Esophagus mucosa (tissue), 1 donor: Measurements from ENCODE around the gene MCM6. TPM values are rescaled to one million over a fixed set of nuclear protein-coding genes. Genes with fewer than 3 reads are reported as not detected.
"Not testable (repeated sequence)": the region's sequence is repeated elsewhere in the genome, so short reads cannot be mapped to it uniquely, and the experiment has no call there.

Experiments
- ATAC-seq: fragments of 200-7000 bp; cut with Tn5 transposase; one replicate; pipeline ENCODE4 v1.9.1; 2020
- total RNA-seq: library from RNA; stranded (reverse); gene quantifications from one replicate; pipeline ENCODE4 v1.2.4, GENCODE V29; 2023
- donor health status: DM: yes; HTN: yes; CAD: no.

The MCM6 gene
- total RNA-seq = 16.4 TPM

- peak; percentile 100 for ATAC-seq
Measured at GRCh38 chr2:135876066-135876711, at the start of gene MCM6. Gene MCM6, minus strand, starts transcription at chr2:135876443. Its CDS starts 78 bp downstream, at chr2:135876365.

GRCh38 chr2:135925571-135925970 lies 49.3 kb upstream of the MCM6 start:
- no peak for ATAC-seq

DNA sequence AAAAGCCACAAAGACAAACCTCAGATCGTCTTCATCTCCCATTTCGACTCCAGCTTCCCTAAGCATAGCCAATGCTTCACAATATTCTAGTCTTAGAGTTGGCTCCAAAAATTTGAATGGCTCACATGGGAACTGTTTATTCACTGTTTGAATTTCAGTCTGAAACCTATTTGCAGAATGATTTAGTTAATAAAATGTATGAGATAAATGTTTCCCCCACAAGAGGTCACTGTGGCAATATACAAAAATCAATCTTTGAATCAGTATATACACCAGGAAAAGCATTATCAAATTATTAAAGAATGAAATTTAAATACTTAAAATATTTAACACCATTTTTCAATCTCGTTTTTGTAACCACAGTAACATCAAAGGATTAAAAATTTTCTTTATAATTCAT lies 40.0 kb upstream of the MCM6 start:
- ATAC-seq = no peak

DNA sequence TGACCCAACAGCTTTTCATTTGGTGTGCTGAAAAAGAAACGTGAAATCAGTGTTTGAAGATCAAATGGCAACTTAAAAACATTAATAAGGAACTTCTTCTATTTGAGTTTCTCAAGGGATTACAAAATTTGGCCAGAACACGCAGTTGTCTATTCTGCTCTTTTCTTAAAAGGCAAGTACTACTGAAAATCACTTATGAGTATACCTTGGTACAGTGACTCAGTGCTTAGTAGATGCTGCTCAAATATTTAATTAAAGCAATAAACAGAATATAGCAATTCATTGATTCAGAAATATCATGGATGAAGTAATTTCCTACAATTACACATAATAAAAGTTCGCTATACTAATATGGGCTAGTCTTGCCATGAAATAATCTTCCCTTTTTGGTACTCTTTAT lies 38.2 kb upstream of the MCM6 start:
- ATAC-seq = no peak

- no peak for ATAC-seq
Measured at GRCh38 chr2:135913727-135914365, 37.6 kb upstream of the MCM6 start.

- ATAC-seq = no peak
Measured at GRCh38 chr2:135909976-135910375, 33.7 kb upstream of the MCM6 start.

- ATAC-seq = no peak
Measured at GRCh38 chr2:135905679-135906078, 29.4 kb upstream of the MCM6 start.

GRCh38 chr2:135904341-135904989 lies 28.2 kb upstream of the MCM6 start:
- ATAC-seq = peak; percentile 37

GRCh38 chr2:135903650-135904049 lies 27.4 kb upstream of the MCM6 start:
- no peak for ATAC-seq

DNA sequence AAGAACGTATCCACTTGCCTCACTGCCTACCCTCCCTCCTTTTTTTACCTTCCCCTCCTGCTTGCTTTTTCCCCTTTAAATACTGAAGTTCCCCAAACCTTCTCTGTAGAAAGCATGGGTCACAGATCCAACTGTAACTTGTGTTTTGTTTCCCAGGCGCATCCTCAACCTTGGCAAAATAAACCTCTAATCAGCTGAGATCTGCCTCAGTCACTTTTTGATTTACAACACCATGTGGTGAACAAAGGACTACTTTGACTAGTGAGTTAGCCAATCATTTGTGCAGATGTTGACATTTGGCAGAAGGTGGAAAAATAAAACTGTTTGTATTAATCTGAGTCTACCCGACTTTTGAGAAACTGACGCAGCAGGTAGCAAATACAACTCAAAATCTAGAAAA lies 23.3 kb upstream of the MCM6 start:
- ATAC-seq = no peak

- ATAC-seq = no peak
Measured at GRCh38 chr2:135898234-135898786, 22.1 kb upstream of the MCM6 start.

DNA sequence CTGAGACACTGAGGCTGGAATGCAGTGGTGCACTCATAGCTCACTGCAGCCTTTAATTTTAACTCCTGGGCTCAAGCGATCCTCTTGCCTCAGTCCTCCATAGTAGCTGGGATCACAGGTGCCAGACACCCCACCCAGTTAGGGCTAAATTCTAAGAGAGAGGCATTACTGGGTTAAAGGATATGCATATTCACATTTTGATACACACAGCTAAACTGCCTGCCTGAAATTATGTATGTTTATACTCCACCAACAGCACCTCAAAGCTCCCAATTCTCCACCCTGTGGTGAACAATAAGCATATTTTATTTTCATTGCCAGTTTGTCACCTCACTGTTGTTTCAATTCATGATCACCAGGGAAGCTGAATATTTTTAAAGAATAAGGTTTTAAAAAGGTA lies 18.7 kb upstream of the MCM6 start:
- no peak for ATAC-seq

- ATAC-seq = no peak
Measured at GRCh38 chr2:135893374-135893794, 17.1 kb upstream of the MCM6 start.

GRCh38 chr2:135890835-135891234 lies 14.6 kb upstream of the MCM6 start:
- no peak for ATAC-seq

GRCh38 chr2:135890149-135890548 lies 13.9 kb upstream of the MCM6 start:
- ATAC-seq = no peak

DNA sequence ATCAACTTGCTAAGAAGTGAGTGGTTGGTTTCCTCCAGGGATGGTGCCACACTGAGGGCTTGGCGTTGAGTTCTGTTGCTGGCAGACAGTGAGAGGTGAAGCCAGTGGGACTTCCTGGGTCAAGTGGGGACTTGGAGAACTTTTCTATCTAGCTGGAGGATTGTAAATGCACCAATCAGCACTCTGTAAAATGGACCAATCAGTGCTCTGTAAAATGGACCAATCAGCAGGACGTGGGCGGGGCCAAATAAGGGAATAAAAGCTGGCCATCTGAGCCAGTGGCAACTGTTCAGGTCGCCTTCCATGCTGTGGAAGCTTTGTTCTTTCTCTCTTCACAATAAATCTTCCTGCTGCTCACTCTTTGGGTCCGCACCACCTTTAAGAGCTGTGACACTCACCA lies 12.3 kb upstream of the MCM6 start:
- not testable (repeated sequence) for ATAC-seq

GRCh38 chr2:135885709-135886108 lies 9.5 kb upstream of the MCM6 start:
- no peak for ATAC-seq

GRCh38 chr2:135882415-135882814 lies 6.2 kb upstream of the MCM6 start:
- ATAC-seq = no peak

DNA sequence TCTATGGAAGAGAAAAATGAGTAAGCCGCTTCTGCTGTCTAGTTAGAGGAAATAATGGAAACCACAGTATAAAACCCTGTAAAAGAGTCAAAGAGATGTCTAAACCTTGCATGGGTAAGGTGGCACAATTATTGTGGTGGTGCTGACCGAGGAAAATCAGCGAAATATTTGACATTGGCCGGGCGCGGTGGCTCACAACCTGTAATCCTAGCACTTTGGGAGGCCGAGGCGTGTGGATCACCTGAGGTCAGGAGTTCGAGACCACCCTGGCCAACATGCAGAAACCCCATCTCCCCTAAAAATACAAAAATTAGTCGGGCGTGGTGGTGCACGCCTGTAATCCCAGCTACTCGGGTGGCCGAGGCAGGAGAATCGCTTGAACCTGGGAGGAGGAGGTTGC lies 527 bp upstream of the MCM6 start:
- ATAC-seq = not testable (repeated sequence)

- peak; percentile 69 for ATAC-seq
Measured at GRCh38 chr2:135875491-135876065, 665 bp downstream of the MCM6 start.

GRCh38 chr2:135874777-135875365 lies 1.4 kb downstream of the MCM6 start:
- no peak for ATAC-seq

DNA sequence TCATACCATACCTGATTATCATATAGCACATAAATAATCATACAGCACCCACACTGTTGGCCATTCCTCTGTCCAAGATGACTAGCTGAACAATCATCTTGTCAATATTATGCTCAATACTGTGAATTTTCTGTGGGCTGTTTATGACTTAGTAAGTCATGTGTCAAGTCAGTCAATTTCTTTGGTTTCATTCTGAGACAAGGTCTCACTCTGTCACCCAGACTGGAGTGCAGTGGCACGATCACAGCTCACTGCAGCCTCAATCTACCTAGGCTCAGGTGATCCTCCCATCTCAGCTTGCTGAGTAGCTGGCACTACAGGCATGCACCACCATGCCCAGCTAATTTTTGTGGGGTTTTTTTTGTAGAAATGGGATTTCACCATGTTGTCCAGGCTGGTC lies 5.7 kb downstream of the MCM6 start:
- no peak for ATAC-seq

- ATAC-seq = no peak
Measured at GRCh38 chr2:135863233-135863632, 13.0 kb downstream of the MCM6 start.
